ENCODE data around the gene NDST4.

NDST4 gene

DNA sequence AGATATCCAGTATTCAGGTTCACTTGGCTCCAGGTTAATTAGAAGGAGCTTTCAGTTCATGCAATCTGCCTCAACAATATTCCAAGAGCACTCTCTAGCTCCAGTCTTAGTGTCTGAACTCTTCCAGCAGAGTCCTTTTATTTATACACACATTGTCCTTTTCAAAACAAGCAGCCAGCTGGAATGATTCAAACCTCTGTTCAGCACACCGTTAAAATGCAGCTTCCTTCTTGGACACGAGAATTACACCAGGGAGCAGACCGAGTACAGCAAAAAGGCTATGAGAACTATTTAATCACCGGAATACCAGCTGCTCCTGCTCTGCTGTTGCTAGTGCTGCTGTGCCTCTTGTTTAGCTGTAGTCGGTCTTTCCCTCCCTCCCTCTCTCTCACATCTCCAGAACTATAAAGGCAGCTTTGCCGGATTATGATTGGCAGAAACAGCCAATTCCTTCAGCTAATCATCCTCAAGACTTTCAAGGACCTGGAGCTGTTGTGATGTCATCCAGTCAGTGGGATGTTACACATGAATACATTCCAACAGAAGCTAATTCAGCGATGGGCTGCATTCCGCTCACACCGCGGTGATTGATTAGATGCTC, at the start of gene NDST4:
TSS of gene NDST4 (minus strand) at position 115 of the 601 bp plus-strand sequence. CDS start 36,584 bp downstream, outside the sequence.
- DNase-seq, result peak; percentile 88

DNA sequence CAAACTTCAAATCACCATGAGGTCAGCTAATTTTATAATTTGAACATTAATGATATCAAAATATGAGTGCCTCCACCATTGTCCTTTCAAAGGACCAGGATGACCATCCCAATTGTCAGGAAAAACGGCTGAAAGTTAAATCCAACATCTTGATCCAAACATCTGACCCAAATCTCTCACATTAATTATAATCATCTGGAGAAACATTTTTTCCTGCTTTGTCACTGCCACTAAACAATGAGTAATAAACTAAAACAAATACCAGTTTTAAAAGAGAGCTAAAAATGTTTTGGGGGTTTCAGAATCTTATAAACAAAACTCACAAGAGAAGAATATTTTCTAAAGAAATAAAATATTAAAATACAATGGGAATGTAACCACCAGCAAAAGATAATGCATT, 45.7 kb upstream of the NDST4 start:
- DNase-seq, result no peak

- DNase-seq, result no peak
These were observed 44.9 kb upstream of the NDST4 start for GRCh38 chr4:115158296-115158695.

- DNase-seq, result no peak
These were observed 41.4 kb upstream of the NDST4 start for GRCh38 chr4:115154826-115155225.

- DNase-seq, result no peak
These were observed 39.5 kb upstream of the NDST4 start for GRCh38 chr4:115152965-115153364.

- no peak for DNase-seq
These were observed 38.7 kb upstream of the NDST4 start for GRCh38 chr4:115152081-115152480.

DNA sequence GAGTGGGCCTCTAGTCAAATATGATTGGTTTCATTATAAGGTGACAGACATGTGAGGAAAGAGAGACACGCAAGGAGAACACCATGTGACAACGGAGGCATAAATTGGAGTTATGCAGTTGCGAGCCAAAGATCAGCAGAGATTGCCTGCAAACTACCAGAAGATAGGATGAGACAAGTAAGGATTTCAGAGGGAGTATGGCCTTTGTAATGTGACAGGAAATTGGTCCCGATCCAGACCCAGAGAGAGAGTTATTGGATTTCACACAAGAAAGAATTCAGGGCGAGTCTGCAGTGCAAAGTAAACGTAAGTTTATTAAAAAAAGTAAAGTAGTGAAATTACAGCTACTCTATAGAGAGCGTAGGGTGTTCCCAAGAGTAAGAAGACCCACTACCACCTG, 35.7 kb upstream of the NDST4 start:
- no peak for DNase-seq

DNA sequence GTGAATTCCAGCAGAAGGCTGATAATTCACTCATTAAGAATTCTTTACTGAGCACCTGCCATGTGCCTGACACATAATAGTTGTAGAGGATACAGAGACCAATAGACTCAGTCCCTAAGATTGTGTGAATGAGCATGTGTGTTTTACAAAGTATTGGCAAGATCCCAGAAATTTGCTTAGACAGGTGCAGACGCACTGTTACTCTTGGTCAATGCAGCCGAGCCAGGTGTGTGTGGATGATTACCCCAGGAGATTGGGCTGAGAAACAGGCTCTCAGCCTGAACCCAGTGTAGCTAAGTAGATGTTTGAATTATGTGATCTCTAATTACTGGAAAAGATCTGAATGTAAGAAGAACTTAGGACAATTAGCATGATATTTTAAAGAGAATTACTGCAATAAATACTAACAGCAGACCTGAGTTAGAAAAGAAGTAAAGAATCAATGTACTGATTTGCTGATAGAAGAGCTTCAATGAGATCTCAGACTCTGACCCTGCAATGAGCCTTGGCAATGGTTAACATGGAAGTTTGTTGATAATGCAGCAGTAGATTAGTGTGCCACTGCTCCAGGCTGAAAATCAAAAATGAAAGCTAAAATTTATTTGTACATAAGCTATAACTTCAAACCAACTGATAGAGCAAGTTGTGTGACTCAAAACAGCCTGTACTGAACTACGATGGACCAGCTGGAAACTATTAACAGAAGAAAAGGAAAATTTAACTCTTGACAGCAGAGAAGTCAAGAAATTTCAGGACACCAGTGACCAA, 32.2 kb upstream of the NDST4 start:
- DNase-seq, result no peak

- DNase-seq, result no peak
These were observed 14.6 kb upstream of the NDST4 start for GRCh38 chr4:115128037-115128436.

DNA sequence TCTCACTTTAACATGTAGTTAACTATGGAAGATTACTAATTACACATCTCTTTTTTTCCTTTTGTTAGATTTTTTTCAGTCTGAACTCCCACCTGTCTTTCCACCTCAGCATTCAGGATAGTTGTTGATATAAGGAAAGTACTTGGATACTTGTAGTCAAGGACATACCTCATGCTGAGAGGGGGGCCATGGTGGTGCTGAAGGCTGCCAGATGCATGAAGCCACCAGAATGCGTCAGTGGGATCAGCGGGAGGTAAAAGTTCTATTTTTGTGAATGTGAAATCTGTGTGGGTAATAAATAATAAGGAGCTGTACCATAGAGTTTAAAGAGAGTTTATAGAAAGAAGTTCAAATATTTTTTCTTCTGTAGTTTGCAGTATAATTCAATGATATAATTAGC, 13.1 kb upstream of the NDST4 start:
- DNase-seq, result no peak

DNA sequence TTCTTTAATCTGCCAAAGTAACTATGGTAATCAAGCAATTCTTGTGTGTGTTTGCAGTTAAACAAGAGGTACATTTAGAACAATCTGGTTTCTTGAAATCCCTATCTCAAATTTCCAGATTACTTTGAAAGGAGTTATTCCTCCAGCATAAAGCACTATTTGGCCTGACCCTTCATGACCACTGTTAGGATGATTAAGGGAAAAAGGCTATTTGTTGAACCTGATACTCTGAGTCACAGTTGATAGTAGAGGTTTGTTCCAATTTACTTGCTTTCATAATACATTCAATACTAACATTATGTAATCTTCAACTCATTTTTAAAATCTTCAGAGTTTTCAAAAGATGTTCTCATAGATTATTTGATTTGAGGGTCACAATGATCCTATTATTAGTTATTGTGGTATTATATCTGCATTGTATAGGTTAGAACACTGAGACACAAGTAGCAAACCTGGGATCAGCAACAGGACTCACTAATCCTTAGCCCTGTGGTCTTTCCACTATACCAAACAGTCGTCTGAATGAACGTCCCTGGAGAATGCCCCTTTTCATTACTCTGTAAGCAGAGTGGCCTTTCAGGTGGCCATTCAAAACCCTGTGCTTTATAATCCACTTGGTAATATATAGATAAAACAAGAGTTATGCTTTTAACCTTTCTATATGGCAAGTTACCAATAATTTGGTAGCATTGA, 8.1 kb upstream of the NDST4 start:
- DNase-seq, result no peak

- DNase-seq, result no peak
These were observed 6.5 kb upstream of the NDST4 start for GRCh38 chr4:115119804-115120352.

DNA sequence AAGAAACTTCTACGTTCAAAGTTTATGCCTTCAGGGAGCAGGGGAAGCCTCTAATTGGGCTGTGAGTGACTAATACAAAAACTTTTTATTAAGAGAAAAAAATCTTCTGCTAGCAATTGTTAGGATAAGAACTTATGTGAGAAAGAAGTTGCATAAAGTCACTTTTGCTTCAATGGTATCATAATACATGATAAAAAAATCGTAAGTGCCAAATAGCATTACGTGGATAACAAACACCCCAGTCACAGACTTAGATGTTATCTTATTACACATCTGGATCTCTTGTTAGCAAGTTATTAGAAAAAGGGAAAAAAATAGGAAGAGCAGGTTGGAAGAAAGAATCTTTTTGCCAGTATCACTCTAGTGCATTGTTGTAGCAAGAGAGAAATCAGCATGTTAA, 4.2 kb upstream of the NDST4 start:
- no peak for DNase-seq

DNA sequence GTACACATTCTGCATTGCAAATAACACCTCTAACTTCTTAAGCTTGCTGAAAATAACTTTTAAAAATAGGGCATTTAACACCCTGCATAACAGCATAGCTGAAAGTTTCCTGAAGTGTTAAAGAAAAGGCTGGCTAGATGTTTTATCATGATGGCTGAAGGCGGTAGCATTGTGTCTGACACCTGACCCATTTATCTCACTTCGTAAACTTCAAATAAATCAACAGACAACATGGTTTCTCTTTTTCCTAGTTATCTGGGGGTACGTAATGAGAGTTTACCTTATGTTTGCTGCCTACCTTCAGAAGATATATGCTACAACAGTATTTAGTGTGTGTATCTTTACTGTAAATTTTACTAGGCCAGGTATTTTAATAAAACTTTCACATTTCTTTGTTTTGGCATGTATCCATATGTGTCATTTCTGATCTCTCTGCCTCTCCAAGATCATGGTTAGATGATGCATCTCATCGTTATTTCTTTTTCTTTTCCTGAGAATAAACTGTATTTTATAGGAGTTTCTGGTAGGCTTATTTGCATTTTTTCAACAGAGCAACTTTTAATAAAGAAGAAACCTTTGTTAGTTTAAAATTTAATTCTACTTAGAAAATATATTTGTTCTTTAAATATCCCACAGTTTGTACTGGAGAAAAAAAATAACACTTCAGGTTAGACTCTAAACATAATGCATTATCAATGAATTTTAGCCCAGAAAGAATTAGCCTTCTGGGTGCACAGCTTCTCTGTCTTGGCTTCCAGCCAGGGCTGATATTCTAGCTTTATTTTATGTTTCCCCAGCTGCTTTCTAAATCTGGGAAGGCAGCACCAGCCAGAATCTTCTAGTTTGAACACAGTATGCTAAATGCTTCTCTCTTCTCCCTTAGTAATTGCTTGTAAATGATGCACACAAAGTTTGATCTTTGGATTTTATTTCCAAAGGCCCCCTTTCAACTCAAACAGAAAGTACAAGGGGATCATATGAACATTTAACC, 2.9 kb downstream of the NDST4 start:
- peak; percentile 43 for DNase-seq

GRCh38 chr4:115108850-115109249, 4.6 kb downstream of the NDST4 start:
- no peak for DNase-seq

DNA sequence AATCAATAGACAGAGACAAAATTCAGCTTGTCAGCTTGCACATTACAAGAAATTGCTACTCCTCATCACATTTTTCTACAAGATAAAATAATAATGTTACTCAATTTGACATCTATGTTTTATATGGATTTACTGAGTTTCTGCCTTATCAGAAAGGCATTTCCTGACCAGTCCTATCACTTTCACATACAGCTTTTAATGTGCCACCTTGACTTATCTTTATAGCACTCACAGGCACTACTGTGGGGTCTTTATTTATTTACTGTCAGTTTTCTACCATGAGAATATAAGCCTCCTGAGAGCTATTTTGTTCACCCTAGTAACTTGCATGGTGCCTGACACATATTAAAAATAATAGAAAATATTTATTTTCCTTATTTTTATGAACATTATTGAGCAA, 6.0 kb downstream of the NDST4 start:
- DNase-seq, result no peak

DNA sequence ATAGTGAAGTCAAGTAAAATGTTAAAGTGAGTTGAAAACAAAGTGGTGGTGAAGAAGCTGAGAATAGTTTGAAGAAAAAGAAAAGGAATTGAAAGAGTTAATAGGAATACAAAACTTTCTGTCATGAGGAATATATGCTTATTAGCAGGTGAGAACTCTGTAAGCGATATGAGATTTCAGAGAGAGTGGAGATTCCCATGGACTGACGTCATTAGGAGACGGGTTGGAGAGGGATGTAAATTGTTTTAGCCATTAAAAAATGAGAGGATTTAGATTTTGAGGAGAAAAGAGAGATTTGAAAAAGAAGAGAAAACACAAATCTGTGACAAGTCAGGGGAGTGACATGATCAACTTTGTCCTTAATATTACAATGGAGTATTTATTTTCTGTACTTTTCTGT, 11.7 kb downstream of the NDST4 start:
- DNase-seq, result no peak

DNA sequence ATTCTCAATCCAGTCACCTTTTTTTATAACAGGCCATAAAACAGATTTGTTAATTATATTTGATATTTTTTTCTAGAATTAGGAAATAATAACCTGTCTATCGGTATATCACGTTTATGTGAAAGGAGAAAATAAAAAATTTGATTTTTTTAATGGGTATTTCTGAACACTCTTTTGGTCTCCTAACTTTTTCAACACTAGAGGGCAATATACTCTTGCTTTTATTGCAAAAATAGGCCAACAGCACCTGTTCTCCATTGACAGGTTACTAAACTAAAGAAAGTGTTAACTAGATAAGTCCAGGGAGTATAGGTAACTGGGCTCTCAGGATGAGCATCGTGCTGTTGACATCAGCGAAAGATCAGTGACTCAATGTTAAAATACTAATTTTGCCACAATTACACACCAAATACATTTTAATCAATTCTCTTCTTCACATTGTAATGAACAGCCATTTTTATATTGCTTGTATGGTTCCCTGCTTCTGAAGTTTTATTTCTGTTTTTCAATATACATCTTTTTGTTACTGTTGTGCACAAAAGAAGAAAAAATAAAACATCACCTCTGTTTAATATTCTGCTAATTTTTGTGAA, 22.8 kb downstream of the NDST4 start:
- DNase-seq, result peak; percentile 28

DNA sequence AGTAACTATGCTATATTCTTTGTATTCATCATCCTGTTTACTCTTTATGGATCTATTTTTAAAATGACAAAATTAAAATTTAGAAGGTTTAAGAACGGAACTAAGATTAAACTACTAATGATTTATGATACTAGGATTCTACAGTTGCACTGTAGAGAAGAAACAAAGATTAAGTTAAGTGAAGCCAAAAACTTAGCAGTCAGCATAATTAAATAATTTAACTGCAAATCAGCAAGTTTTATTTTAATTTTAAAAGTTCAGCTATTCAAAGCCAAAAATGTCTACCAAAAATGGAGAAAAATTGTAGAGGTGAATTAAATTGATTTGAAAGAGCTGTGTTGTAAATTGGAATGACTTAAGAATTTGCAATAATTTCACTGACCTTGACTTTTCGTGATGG, 30.8 kb downstream of the NDST4 start:
- no peak for DNase-seq

- no peak for DNase-seq
These were observed 36.7 kb downstream of the NDST4 start for GRCh38 chr4:115076691-115077090.

DNA sequence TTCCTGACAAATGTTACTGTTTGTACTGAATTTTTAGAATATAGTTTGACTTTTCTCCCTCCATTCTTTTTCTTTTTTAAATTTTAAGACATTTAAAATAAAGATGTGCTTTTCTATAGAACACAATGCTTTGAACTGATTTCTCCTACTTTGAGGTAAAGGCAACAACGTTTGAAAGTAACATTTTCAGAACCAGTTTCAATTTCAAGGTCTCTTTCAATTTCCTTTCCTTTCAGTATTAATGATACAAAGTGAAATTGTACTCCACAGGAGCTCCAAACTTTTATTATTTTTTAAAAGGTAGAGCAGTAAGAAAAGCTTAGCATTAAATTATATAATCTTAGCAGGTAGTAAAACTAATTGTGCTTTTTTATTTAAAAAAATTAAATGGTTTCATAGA, 54.9 kb downstream of the NDST4 start:
- no peak for DNase-seq

GRCh38 chr4:115054836-115055235, 58.6 kb downstream of the NDST4 start:
- DNase-seq, result no peak
